Osteoblast (primary cell): Measurements from ENCODE around the gene EFCAB10. TPM values are rescaled to one million over a fixed set of nuclear protein-coding genes. Genes with fewer than 3 reads are reported as not detected.

ENCODE experiments used
- DNase-seq: peaks from one replicate; pipeline ENCODE4 v3.0.0; 2011; ENCODE audit warnings: low spot score, mixed read lengths; ENCODE audit not compliant: insufficient read length; ENCODE audit errors: missing footprints
- H2AFZ ChIP-seq: 2 replicates; pipeline ENCODE4 v1.6.0; 2011; ENCODE audit warnings: mild to moderate bottlenecking, low read length
- H3K27ac ChIP-seq: 2 replicates; pipeline ENCODE4 v1.5.1; 2011; ENCODE audit warnings: mild to moderate bottlenecking, low read depth, low read length, moderate library complexity
- H3K27me3 ChIP-seq: 2 replicates; pipeline ENCODE4 v1.6.0; 2012; ENCODE audit warnings: mild to moderate bottlenecking, control low read depth, inconsistent platforms, low read length, moderate library complexity; ENCODE audit not compliant: insufficient read depth
- H3K36me3 ChIP-seq: 2 replicates; pipeline ENCODE4 v1.5.1; 2011; ENCODE audit warnings: mild to moderate bottlenecking, low read length, control low read depth, moderate library complexity; ENCODE audit not compliant: insufficient read depth
- H3K4me1 ChIP-seq: 2 replicates; pipeline ENCODE4 v1.5.1; 2011; ENCODE audit warnings: mild to moderate bottlenecking, low read length, control low read depth, moderate library complexity; ENCODE audit not compliant: insufficient read depth
- H3K4me2 ChIP-seq: 2 replicates; pipeline ENCODE4 v1.6.0; 2011; ENCODE audit warnings: mild to moderate bottlenecking, low read length; ENCODE audit not compliant: insufficient read depth
- H3K4me3 ChIP-seq: fragments of 200-600 bp; sonication (generic); 3 replicates; pipeline ENCODE4 v1.5.1; 2012; ENCODE audit warnings: mild to moderate bottlenecking, low read length, inconsistent platforms; ENCODE audit not compliant: insufficient read depth
- H3K79me2 ChIP-seq: 2 replicates; pipeline ENCODE4 v1.6.0; 2012; ENCODE audit warnings: mild to moderate bottlenecking, low read length, control low read depth, inconsistent platforms; ENCODE audit not compliant: insufficient read depth
- H3K9me3 ChIP-seq: 2 replicates; pipeline ENCODE4 v1.5.1; 2011; ENCODE audit warnings: low read depth, low read length, control low read depth
- H4K20me1 ChIP-seq: 2 replicates; pipeline ENCODE4 v1.6.0; 2012; ENCODE audit warnings: mild to moderate bottlenecking, low read length, control low read depth; ENCODE audit not compliant: insufficient read depth
- CTCF ChIP-seq: IDR thresholded peaks from 2 replicates; pipeline ENCODE4 v1.5.1; 2011; ENCODE audit warnings: mild to moderate bottlenecking, low read depth, low read length, moderate library complexity; ENCODE audit errors: extremely low read depth
- total RNA-seq: library from RNA; depleted of rRNA; stranded (reverse); fragments of >200 nt; gene quantifications from 2 replicates; pipeline ENCODE4 v1.2.3, GENCODE V29; 2012

Gene EFCAB10
- under 0.01 TPM in 1 of 2 replicates, not detected in the other for total RNA-seq

- DNase-seq: peak; percentile 95
- no peaks in the 10 kb centered on the region for H3K27me3 ChIP-seq
- no peaks in the 10 kb centered on the region for H3K36me3 ChIP-seq
- H3K27ac ChIP-seq: no peak within 1 kb of the TSS
- peak within 1 kb of the TSS; percentile 67 for H3K4me3 ChIP-seq
- H2AFZ ChIP-seq: peak within 1 kb of the TSS; percentile 85
- no peaks in the 10 kb centered on the region for H3K79me2 ChIP-seq
- H3K4me1 ChIP-seq: no peaks in the 10 kb centered on the region
- H3K9me3 ChIP-seq: no peaks in the 10 kb centered on the region
- TF ChIP-seq CTCF: no peak
- H3K4me2 ChIP-seq: peak within 1 kb of the TSS; percentile 76
- H4K20me1 ChIP-seq: no peaks in the 10 kb centered on the region
Measured at GRCh38 chr7:105581066-105581811, at the start of gene EFCAB10. Gene EFCAB10 (minus strand): TSS chr7:105581493. CDS start chr7:105581463, 30 bp downstream.

- Histone ChIP-seq H3K79me2 (no peaks in the 10 kb centered on the region), H3K4me2 (no peak overlapping the region), H3K9me3 (no peaks in the 10 kb centered on the region), H3K27ac (no peak overlapping the region), H3K36me3 (no peaks in the 10 kb centered on the region), H2AFZ (no peak overlapping the region), H3K4me3 (no peak overlapping the region), H3K27me3 (no peaks in the 10 kb centered on the region), H4K20me1 (peaks cover 4% of the 10 kb centered on the region), H3K4me1 (peaks cover 6% of the 10 kb centered on the region)
- no peak for TF ChIP-seq CTCF
- no peak for DNase-seq
Measured at GRCh38 chr7:105625986-105626385, 44.7 kb upstream of the EFCAB10 start.

- Histone ChIP-seq H4K20me1 (peaks cover 4% of the 10 kb centered on the region), H2AFZ (no peak overlapping the region), H3K4me2 (no peak overlapping the region), H3K4me3 (no peak overlapping the region), H3K9me3 (no peaks in the 10 kb centered on the region), H3K36me3 (no peaks in the 10 kb centered on the region), H3K4me1 (peaks cover 6% of the 10 kb centered on the region), H3K79me2 (no peaks in the 10 kb centered on the region), H3K27me3 (no peaks in the 10 kb centered on the region), H3K27ac (no peak overlapping the region)
- DNase-seq: no peak
- no peak for TF ChIP-seq CTCF
Measured at GRCh38 chr7:105623906-105624305, 42.6 kb upstream of the EFCAB10 start.

GRCh38 chr7:105623378-105623777, 42.1 kb upstream of the EFCAB10 start:
- Histone ChIP-seq H3K27ac (no peak overlapping the region), H3K4me2 (no peak overlapping the region), H3K36me3 (no peaks in the 10 kb centered on the region), H3K4me3 (no peak overlapping the region), H3K9me3 (no peaks in the 10 kb centered on the region), H3K79me2 (no peaks in the 10 kb centered on the region), H4K20me1 (peaks cover 4% of the 10 kb centered on the region), H3K27me3 (no peaks in the 10 kb centered on the region), H3K4me1 (peaks cover 6% of the 10 kb centered on the region), H2AFZ (no peak overlapping the region)
- no peak for TF ChIP-seq CTCF
- no peak for DNase-seq
